Measurements from ENCODE around the gene MBTPS1.

Gene MBTPS1

DNA sequence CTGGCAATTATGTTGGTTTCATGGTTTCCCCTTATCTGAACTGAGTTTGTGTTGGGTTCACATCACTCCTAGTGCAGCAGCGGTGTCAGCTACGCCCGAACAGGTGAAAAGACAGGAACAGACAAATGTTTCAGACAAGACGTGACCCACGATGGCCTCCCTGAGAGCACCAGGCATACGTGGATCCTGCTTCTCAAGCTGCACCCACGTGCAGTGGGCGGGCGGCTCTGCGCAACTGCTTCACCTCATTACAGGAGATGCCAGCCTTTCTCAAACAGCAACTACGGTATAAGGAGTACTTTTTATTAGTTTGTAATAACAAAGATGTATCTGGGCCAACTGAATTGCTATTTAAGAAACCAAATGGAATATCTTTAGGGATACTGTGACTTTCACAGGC lies 41.4 kb downstream of the MBTPS1 start:
- H3K4me3 ChIP-seq (ENCODE audit: low read length): no peak overlapping the region
- TF ChIP-seq, protein P1, sequence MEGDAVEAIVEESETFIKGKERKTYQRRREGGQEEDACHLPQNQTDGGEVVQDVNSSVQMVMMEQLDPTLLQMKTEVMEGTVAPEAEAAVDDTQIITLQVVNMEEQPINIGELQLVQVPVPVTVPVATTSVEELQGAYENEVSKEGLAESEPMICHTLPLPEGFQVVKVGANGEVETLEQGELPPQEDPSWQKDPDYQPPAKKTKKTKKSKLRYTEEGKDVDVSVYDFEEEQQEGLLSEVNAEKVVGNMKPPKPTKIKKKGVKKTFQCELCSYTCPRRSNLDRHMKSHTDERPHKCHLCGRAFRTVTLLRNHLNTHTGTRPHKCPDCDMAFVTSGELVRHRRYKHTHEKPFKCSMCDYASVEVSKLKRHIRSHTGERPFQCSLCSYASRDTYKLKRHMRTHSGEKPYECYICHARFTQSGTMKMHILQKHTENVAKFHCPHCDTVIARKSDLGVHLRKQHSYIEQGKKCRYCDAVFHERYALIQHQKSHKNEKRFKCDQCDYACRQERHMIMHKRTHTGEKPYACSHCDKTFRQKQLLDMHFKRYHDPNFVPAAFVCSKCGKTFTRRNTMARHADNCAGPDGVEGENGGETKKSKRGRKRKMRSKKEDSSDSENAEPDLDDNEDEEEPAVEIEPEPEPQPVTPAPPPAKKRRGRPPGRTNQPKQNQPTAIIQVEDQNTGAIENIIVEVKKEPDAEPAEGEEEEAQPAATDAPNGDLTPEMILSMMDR (conservative IDR thresholded peaks at IDR 0.05; ENCODE audit: low read length): no peak
- DNase-seq (ENCODE audit: low read depth): no peak

DNA sequence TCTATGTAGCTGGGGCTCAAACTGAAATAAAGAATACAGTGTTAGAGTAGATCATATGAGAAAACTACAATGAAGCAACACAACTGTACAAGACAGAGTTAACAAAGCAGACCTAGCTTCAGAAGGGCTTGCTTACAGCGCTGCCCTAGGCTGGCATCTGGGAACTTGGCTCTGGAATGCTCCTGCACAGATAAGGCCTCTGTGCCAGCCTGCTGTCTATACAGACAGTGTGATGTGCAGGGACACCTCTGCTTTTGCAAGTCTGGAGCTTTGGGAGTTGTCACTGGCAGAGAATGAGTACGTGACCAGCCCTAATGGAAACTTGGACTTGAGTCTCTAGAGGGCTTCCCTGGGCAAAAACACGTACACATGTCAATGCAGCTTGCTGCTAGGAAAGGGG lies 42.0 kb downstream of the MBTPS1 start:
- TF ChIP-seq, protein P1 (conservative IDR thresholded peaks at IDR 0.05; ENCODE audit: low read length): no peak
- no peak for DNase-seq (ENCODE audit: low read depth)
- H3K4me3 ChIP-seq (ENCODE audit: low read length): no peak overlapping the region

DNA sequence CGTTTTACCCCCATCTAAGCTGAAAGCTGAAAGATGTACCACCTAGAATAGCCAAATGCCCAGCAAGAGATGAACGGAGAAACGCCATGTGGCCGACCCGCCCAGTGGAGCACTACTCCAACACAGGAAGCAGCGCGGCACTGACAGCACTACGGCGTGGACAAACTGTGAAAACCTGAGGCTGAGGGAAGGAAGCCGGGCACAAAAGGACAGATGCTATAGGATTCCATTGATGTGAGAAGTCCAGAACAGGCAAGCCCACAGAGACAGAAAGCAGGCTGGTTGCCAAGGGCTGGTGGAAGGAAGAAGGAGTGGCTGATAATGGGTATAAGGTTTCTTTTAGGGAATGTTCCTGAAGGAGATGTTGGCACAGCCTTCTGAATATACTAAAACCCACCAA lies 44.7 kb downstream of the MBTPS1 start:
- no peak overlapping the region for H3K4me3 ChIP-seq (ENCODE audit: low read length)
- DNase-seq (ENCODE audit: low read depth): no peak
- TF ChIP-seq, protein P1 (conservative IDR thresholded peaks at IDR 0.05; ENCODE audit: low read length): no peak

DNA sequence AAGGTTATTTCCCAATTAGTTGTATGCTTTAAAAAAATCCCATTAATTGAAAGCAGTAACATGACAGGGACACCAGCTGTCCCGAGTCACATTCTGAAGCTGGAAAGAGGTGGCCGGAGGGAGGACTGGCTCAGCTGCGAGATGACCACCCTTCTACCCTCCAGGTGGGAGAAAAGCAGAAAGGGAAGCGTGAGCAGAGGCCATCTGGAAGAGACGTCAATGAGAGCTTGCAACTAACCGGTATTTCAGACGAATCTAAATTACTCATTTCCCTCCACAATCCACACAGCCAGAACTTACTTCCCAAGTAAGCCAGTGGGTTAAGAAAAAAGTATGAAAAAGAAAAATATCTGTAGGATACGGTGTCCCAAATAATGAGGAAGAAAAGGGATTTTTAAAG lies 45.6 kb downstream of the MBTPS1 start:
- no peak for DNase-seq (ENCODE audit: low read depth)
- TF ChIP-seq, protein P1 (conservative IDR thresholded peaks at IDR 0.05; ENCODE audit: low read length): no peak
- H3K4me3 ChIP-seq (ENCODE audit: low read length): no peak overlapping the region

DNA sequence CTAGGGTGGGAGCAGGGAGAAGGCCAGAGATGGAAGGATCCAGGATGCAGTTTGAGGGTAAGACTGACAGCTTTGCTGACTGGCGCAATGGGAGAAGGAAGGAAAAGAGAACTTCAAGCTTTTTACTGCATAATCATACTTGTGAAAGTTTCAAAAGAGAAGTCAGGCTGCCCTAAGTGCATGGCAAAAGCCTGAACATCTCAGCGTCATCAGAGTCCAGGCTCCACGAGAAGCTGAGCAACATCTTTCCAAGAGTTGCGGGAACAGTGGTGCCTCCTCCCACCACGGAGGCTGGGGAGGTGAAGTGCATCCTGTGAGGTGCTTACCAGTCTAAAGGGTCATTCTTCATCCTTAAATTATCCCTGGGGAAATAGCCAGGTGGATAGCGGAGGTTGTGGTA lies 47.2 kb downstream of the MBTPS1 start:
- H3K4me3 ChIP-seq (ENCODE audit: low read length): no peak overlapping the region
- no peak for DNase-seq (ENCODE audit: low read depth)
- TF ChIP-seq, protein P1 (conservative IDR thresholded peaks at IDR 0.05; ENCODE audit: low read length): no peak

DNA sequence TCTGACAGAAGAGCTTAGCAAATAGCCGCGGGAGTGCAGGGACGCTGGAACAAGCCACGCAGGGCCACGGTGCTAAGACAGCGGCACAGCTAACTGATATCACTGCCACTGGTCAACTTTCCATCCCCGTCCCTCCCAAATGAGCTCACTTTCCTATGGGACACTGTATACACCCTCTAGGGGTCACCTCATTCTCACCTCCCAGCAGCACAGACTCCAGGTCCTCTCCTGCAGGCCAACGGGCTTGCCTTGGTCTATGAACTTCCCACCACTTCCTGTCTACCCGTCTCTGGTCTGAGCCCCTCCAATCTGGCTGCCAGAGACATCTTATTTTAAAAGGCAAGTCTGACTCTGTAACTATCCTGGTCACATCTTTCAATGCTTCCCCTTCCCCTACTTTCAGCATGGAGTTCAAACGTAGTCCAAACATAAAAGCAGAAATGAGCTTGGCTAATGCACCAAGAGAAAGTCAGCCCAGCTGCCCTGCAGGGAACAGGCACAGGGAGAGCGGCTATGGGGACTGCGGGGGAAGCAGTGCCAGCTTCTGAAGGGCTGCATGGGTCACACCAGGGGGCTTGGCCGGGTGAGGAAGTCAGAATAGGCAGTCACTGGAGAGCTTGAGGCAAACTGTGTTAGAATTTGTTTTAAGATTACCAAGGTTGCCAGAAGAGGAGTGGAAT lies 47.8 kb downstream of the MBTPS1 start:
- no peak for DNase-seq (ENCODE audit: low read depth)
- H3K4me3 ChIP-seq (ENCODE audit: low read length): no peak overlapping the region
- TF ChIP-seq, protein P1 (conservative IDR thresholded peaks at IDR 0.05; ENCODE audit: low read length): no peak

DNA sequence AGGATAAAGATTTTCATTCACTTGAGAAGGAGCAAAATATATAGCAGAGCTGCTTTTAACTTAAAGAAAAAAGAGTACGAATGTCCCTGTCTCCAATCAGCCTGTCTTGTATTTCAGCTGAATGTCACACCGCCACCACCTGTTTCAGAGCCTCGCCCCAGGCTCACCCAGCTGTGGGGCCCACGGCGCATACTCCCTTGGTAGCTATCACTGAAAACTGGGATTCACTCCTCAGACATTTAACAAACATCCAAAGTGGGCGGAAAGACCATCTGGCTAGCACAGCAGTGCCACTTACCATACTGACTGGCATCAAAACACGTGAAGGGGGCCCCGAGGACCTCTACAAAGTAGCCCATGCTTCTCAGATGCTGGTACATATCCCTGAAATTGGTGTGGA lies 48.7 kb downstream of the MBTPS1 start:
- TF ChIP-seq, protein P1 (conservative IDR thresholded peaks at IDR 0.05; ENCODE audit: low read length): no peak
- DNase-seq (ENCODE audit: low read depth): no peak
- H3K4me3 ChIP-seq (ENCODE audit: low read length): no peak overlapping the region
